Activated B cell treated with CpG ODN at 0.5 μM for 24 hours (primary cell): ENCODE measurements around the gene FAM131B. TPM values are rescaled to one million over a fixed set of nuclear protein-coding genes. Genes with fewer than 3 reads are reported as not detected.

Source experiments
- ATAC-seq: fragments of 200-7000 bp; cut with Tn5 transposase; one replicate; pipeline ENCODE4 v1.10.0; 2021; ENCODE audit warnings: low read depth, mild to moderate bottlenecking, moderate library complexity
- CTCF ChIA-PET: fragments of 350-600 bp; sonication (Branson Sonifier 250); formaldehyde crosslinking; loops from one replicate; lab custom pipeline; 2021; ENCODE audit warnings: antibody characterized with exemption; lab: Charles Lee
- POLR2A ChIA-PET: fragments of 350-600 bp; sonication (Branson Sonifier 250); formaldehyde crosslinking; loops from one replicate; lab custom pipeline; 2021; ENCODE audit warnings: antibody characterized with exemption; lab: Charles Lee
- DNase-seq: peaks from one replicate; pipeline ENCODE4 v3.0.0; 2022
- H3K27ac Mint-ChIP-seq: one replicate; pipeline ENCODE4 v1.8.0; 2020; ENCODE audit warnings: mixed read lengths
- H3K27me3 Mint-ChIP-seq: one replicate; pipeline ENCODE4 v1.8.0; 2021; ENCODE audit warnings: mixed read lengths
- H3K36me3 Mint-ChIP-seq: one replicate; pipeline ENCODE4 v1.8.0; 2021; ENCODE audit warnings: low read depth, mixed read lengths
- H3K4me1 Mint-ChIP-seq: one replicate; pipeline ENCODE4 v1.8.0; 2021; ENCODE audit warnings: mixed read lengths
- H3K4me3 Mint-ChIP-seq: one replicate; pipeline ENCODE4 v1.8.0; 2020; ENCODE audit warnings: mild to moderate bottlenecking, mixed read lengths
- H3K9me3 Mint-ChIP-seq: one replicate; pipeline ENCODE4 v1.8.0; 2020; ENCODE audit warnings: mixed read lengths
- CTCF ChIP-seq: fragments of 200-600 bp; IDR thresholded peaks from one replicate; pipeline ENCODE4 v1.8.0; 2022; ENCODE audit warnings: antibody characterized with exemption, mild to moderate bottlenecking
- intact Hi-C: fragments of 100-400 bp; cut with micrococcal nuclease; formaldehyde crosslinking; loops from one replicate; pipeline ENCODE4 v1.15.1; 2024
- total RNA-seq: library from RNA; stranded (reverse); gene quantifications from 2 replicates; pipeline ENCODE4 v1.2.3, GENCODE V29; 2022

The FAM131B gene
- total RNA-seq, 1 donor from 2014 or later: not detected

- ChIA-PET POLR2A (interaction anchor here (0.6 kb wide), 1 partner anchor 527 kb away, joined by 3 read pairs; no protein-coding TSS in a partner anchor), CTCF (no interaction called here)
- no peak overlapping the region for H3K4me3 Mint-ChIP-seq
- DNase-seq: no peak
- no peak overlapping the region for H3K27ac Mint-ChIP-seq
- intact Hi-C loops: no loop called here
- TF ChIP-seq CTCF: no peak
- H3K9me3 Mint-ChIP-seq: no peaks in the 10 kb centered on the region
- H3K27me3 Mint-ChIP-seq: peaks cover 20% of the 10 kb centered on the region
- no peak for ATAC-seq
- H3K36me3 Mint-ChIP-seq: no peaks in the 10 kb centered on the region
- H3K4me1 Mint-ChIP-seq: peaks cover 12% of the 10 kb centered on the region
Measured at GRCh38 chr7:143369678-143370651, 7.5 kb upstream of the FAM131B start.

- ATAC-seq: no peak
- Mint-ChIP-seq H3K27me3 (peaks cover 36% of the 10 kb centered on the region), H3K27ac (no peak overlapping the region), H3K4me1 (peaks cover under 1% of the 10 kb centered on the region), H3K36me3 (no peaks in the 10 kb centered on the region), H3K9me3 (no peaks in the 10 kb centered on the region), H3K4me3 (no peak overlapping the region)
- TF ChIP-seq CTCF: no peak
- no peak for DNase-seq
- intact Hi-C loops: no loop called here
- POLR2A ChIA-PET: interaction anchor here (0.5 kb wide), 1 partner anchor 10 kb away, joined by 3 read pairs; no protein-coding TSS in a partner anchor
- CTCF ChIA-PET: interaction anchor here (0.9 kb wide), 1 partner anchor 128 kb away, joined by 3 read pairs; no protein-coding TSS in a partner anchor
Measured at GRCh38 chr7:143368387-143368786, 5.9 kb upstream of the FAM131B start.

GRCh38 chr7:143367972-143368371, 5.5 kb upstream of the FAM131B start:
- intact Hi-C loops: no loop called here
- Mint-ChIP-seq H3K36me3 (no peaks in the 10 kb centered on the region), H3K4me3 (no peak overlapping the region), H3K4me1 (peaks cover 5% of the 10 kb centered on the region), H3K27ac (no peak overlapping the region), H3K9me3 (no peaks in the 10 kb centered on the region), H3K27me3 (peaks cover 40% of the 10 kb centered on the region)
- ChIA-PET CTCF (no interaction called here), POLR2A (no interaction called here)
- ATAC-seq: no peak
- DNase-seq: no peak
- TF ChIP-seq CTCF: no peak

DNA sequence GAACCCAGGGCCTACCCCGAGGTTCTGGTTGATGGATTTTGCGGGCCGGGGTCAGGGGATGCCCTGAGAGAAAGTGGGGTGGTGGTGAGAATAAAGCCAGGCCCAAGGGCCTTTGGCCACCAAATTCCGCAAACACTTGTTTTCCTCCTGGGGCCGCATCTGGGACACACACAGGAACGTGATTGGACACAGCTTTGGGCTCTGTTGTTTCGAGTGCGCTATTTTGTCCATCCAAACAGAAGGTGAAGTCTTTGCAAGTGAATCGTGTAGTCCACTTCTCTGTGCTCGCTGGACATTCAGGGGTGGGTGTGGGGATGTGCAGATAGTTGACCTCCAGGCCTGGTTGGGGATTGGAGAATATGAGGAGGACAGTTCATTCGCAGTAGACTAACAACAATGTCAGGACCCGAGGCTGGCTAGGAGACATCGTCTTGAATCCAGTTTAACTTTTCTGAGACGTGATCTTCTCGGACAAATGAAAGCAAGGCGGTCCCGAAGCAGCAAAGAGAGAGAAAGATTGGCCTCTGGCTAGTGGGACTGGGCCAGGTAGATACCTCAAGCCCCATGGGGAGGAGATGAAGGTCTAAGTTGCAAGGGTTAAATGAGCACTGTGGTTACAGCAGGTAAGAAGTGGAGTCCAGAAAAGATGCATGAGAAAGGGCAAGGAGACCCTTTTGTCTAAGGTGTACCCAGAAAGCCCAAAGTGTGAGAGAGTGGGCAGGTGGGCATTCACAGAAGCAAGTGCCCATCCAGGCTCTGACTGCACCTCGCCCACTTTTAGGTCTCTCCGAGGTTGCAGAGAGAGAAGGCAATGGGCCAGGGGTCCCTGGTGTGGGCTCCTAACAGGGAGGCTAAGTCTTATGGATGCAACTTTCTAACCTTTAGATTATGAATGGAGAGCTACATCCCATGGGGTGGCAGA, 764 bp upstream of the FAM131B start:
- intact Hi-C loops: loop anchor here (1.0 kb wide), 1 partner anchor 18 kb away; the partner anchor contains the start of gene ZYX
- DNase-seq (no peak), ATAC-seq (no peak)
- ChIA-PET POLR2A (no interaction called here), CTCF (no interaction called here)
- peak overlapping the region; percentile 67 for H3K4me3 Mint-ChIP-seq
- peak overlapping the region; percentile 6 for H3K27ac Mint-ChIP-seq
- peaks cover 11% of the 10 kb centered on the region for H3K4me1 Mint-ChIP-seq
- TF ChIP-seq CTCF: no peak
- H3K9me3 Mint-ChIP-seq: no peaks in the 10 kb centered on the region
- peaks cover 51% of the 10 kb centered on the region for H3K27me3 Mint-ChIP-seq
- no peaks in the 10 kb centered on the region for H3K36me3 Mint-ChIP-seq
